Transverse colon (tissue), 3 donors: ENCODE data around the gene NDUFB6.

Experiments
- POLR2A ChIP-seq: fragments of 450-650 bp; IDR thresholded peaks from one replicate; pipeline ENCODE4 v1.6.1; 2016; ENCODE audit warnings: antibody characterized with exemption, mild to moderate bottlenecking, moderate library complexity
- TF ChIP-seq, protein P1 (sequence below), 5 experiments: fragments of 200-600 bp in 3 of 5; fragments of 450-650 bp in 2 of 5; sonication (generic) in 3 of 5; IDR thresholded peaks; 1 replicate in 2 of 5; 2 replicates in 3 of 5; pipeline ENCODE4 v1.5.1; 2016 to 2017; ENCODE audit warnings: antibody characterized with exemption in 5 of 5, inconsistent platforms in 3 of 5, mild to moderate bottlenecking in 2 of 5, moderate library complexity in 1 of 5

DNA sequence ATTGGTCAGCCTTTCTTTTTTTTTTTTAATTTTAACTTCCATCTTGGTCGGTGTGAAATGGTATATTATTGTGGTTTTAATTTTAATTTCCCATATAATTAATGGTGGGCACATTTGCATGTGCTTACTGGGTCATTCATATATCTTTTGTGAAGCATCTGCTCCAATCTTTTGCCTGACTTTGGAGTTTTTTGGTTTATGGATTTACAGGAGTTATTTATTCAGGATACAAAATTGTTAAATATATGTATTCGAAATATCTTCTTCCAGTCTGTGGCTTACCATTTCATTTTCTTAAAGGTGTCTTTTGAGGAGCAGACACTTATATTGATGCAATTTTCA, 46.3 kb downstream of the NDUFB6 start:
- TF ChIP-seq, protein P1, sequence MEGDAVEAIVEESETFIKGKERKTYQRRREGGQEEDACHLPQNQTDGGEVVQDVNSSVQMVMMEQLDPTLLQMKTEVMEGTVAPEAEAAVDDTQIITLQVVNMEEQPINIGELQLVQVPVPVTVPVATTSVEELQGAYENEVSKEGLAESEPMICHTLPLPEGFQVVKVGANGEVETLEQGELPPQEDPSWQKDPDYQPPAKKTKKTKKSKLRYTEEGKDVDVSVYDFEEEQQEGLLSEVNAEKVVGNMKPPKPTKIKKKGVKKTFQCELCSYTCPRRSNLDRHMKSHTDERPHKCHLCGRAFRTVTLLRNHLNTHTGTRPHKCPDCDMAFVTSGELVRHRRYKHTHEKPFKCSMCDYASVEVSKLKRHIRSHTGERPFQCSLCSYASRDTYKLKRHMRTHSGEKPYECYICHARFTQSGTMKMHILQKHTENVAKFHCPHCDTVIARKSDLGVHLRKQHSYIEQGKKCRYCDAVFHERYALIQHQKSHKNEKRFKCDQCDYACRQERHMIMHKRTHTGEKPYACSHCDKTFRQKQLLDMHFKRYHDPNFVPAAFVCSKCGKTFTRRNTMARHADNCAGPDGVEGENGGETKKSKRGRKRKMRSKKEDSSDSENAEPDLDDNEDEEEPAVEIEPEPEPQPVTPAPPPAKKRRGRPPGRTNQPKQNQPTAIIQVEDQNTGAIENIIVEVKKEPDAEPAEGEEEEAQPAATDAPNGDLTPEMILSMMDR (IDR thresholded peaks at IDR 0.05) = no peak
- TF ChIP-seq POLR2A = no peak
